ENCODE measurements around the gene SEC23IP.

- no peak for TF ChIP-seq CTCF (IDR thresholded peaks at IDR 0.05)
- no peak for TF ChIP-seq POLR2A (IDR thresholded peaks at IDR 0.05)
These were observed 11.6 kb downstream of the SEC23IP start for GRCh38 chr10:119903946-119904666.
